GM18526 (cell line): Measurements from ENCODE around the gene MUC2.

Experiments used
- POLR2A ChIP-seq: IDR thresholded peaks from 3 replicates; pipeline ENCODE4 v1.6.1; 2011; ENCODE audit not compliant: insufficient read length; ENCODE audit errors: extremely low read depth

The MUC2 gene

GRCh38 chr11:1074244-1075221 is at the start of gene MUC2:
Gene MUC2 (plus strand): TSS chr11:1074874.
- no peak for TF ChIP-seq POLR2A

DNA sequence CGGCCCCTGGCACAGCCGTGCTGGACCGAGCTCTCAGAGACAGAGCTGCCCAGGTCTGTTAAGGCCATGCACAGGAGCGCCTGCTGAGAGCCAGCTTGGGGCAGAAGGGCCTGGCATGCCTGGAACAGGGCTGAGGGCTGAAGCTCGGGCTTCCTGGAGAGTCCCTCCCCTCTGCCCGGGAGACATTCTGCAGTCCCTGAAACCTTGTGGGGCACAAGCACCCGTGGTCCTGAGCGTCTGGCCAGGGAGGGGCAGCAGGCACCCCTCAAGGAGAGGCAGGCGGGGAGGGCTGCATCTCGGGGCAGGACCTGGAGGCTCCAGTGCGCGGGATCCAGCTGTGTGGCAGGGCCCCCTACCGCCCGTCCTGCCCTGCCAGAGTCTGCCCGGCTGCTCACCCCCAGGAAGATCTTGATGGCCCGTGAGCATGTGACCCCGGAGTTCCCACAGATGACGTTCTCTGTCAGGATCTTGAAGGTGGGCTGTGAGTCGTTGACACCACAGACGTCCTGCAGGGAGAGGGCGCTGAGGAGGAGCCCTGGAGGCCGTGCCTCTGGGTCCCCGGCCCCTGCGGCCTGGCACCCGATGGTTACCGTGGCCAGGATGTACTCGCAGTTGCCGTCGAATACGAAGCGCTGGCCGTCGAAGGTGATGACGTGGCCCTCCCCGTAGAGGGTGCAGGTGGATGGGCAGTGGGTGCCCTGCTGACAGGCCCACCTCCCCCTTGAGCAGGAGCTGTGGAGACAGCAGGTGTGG is 49.1 kb upstream of the MUC2 start:
- TF ChIP-seq POLR2A: no peak

DNA sequence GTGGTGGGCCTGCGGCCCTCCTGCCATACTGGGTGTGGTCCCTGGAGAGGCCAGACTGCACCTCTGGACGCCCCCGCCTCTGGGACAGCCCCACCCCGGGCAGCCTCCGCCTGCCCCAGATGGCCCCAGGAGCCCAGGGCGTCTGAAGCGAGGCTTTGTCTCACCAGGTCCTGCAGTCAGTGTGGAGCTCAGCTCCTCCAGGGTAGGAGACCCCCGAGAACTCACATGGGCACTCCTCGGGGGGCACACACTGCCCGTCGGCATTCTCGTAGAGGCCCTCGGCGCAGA is 48.6 kb upstream of the MUC2 start:
- TF ChIP-seq POLR2A: no peak

GRCh38 chr11:1026641-1027482 is 47.8 kb upstream of the MUC2 start:
- TF ChIP-seq POLR2A: no peak

DNA sequence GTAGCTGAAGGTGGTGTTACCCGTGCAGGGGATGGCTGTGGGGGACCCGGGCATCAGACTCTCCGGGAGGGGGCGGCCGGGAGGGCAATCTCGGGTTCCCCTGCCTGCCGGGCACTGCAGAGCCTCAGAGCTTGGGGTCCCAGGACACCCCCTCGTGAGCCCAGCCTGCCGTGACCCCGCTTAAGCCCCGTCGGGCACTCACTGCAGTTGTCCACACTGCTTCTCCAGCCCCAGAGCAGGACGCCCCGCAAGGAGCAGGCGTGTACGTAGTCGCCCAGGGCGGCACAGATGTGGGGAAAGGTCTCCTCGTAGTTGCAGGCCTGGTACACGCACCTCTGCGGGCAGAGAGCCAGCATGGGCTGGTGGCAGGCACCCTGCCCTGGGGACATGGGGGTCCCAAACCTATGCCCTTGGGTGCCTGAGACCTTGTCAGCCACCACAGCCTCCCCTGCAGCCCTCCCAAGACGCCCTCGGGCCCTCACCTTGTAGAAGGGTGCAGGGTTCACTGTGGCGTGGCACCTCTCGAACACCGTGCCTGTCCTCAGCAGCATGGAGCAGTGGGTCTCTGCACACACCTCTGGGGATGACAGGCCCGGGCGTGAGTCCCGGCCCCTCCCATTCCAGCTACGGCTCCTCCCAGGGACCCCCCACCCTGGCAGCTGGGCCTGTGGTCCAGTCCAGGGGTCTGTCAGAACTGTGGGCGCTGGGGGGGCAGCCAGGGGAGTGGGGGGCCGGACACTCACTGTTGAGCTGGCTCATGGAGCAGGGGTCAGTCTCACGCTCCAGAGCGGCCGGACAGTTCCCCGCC is 47.0 kb upstream of the MUC2 start:
- TF ChIP-seq POLR2A: no peak

- TF ChIP-seq POLR2A: no peak
Observed at GRCh38 chr11:1028291-1028540, 46.5 kb upstream of the MUC2 start.

- TF ChIP-seq POLR2A: no peak
Observed at GRCh38 chr11:1028616-1029015, 46.1 kb upstream of the MUC2 start.

DNA sequence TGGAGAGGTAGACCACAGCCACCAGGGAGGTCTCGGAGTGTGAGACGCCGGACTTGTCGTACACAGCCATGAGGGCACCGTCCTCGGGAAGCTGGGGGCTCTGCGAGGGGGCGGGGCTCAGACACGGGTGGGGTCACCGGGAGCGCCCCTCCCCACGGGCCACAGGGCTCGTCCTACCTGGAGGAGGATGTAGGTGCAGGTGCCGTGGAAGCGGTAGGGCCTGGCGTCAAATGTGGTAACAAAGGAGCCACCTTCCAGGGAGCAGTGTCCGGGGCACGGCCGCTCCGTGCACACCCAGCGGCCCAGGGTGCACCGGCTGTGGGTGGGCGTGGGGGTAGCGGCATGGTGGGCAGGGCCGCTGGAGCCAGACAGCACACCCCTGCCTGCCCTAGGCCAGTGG is 45.6 kb upstream of the MUC2 start:
- no peak for TF ChIP-seq POLR2A

GRCh38 chr11:1029654-1030053 is 45.0 kb upstream of the MUC2 start:
- TF ChIP-seq POLR2A: no peak

DNA sequence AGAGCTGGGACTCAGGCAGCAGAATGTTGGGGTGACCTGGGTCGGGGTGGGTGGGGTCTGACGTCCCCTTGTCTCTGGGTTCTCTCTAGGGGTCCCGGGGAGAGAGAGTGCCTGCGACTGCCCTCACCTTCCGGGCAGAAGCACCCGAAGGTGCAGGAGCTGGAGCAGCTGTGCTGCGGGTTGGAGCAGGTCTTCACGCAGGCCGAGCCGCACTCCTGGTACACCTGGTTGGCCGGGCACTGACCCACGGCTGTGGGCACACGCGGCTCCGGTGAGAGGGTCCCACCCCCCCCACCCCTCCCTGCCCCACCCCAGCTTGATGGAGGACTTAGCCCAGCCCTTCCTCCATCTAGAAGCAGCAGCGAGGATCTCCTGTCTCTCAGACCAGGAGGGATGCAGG is 44.6 kb upstream of the MUC2 start:
- TF ChIP-seq POLR2A: no peak

- no peak for TF ChIP-seq POLR2A
Observed at GRCh38 chr11:1030556-1030955, 44.1 kb upstream of the MUC2 start.

GRCh38 chr11:1031121-1031899 is 43.4 kb upstream of the MUC2 start:
- TF ChIP-seq POLR2A: no peak

DNA sequence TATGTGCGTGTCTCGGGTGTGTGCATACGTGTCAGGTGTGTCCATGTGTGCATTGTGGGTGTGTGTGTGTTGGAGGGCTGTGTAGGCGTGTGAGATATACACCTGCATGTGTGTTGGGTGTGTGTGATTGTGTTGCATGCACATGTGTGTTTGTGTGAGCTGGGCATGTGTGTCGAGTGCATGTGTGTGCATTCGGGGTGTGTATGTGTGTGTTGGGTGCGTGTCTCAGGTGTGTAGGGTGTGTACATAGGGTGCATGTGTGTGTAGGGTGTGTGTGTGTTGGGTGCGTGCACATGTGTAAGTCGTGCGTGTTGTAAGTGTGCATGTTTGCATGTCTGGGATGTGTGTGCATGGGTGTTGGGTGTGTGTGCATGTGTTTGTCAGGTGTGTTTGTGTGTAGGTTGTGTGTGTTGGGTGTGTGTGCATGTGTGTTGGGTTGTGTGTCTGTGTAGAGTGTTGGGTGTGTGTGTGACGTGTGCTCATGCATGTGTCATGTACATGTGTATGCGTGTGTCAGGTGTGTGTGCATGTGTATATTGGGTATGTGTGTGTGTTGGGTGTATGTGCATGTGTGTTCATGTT is 42.3 kb upstream of the MUC2 start:
- TF ChIP-seq POLR2A: no peak
